C4-2B (cell line): ENCODE results near the gene MT1M.

ENCODE experiments used
- CTCF ChIP-seq: fragments of 450-650 bp; conservative IDR thresholded peaks from 2 replicates; pipeline ENCODE4 v1.5.1; 2017; ENCODE audit warnings: mild to moderate bottlenecking
- ZFX ChIP-seq: fragments of 450-650 bp; IDR thresholded peaks from 2 replicates; pipeline ENCODE4 v1.6.1; 2017

GRCh38 chr16:56589141-56590039 lies 43.1 kb upstream of the MT1M start, which contains the start of gene MT3:
- peak; percentile 9 for TF ChIP-seq CTCF
- no peak for TF ChIP-seq ZFX
